Kidney (tissue), 14 donors: ENCODE data around the gene NBEAL2. TPM values are rescaled to one million over a fixed set of nuclear protein-coding genes. Genes with fewer than 3 reads are reported as not detected.
A peak's percentile ranks its signal among the peaks of the same experiment; 100 is the strongest.

Source experiments
- DNase-seq, 5 donors: peaks; one replicate each; pipeline ENCODE4 v3.0.0-alpha.2; 2013 to 2020
- FAIRE-seq: peaks from 2 replicates; lab custom pipeline; 2012; peaks lifted over from hg19 to GRCh38; lab: Jason Lieb, UNC
- H3K27ac ChIP-seq, 2 donors: one replicate each; pipeline ENCODE4 v1.7.0; 2013; ENCODE audit warnings: low read depth in 2 of 2, low read length in 2 of 2, inconsistent platforms in 1 of 2
- H3K27me3 ChIP-seq: one replicate; pipeline ENCODE4 v1.7.1; 2013; ENCODE audit warnings: low read length, inconsistent platforms; ENCODE audit not compliant: control insufficient read depth, insufficient read depth
- H3K36me3 ChIP-seq, 3 donors: one replicate each; pipeline versions ENCODE4 v1.7.0 to v1.7.1; 2013; ENCODE audit warnings: low read length in 3 of 3, control low read depth in 1 of 3, inconsistent platforms in 1 of 3; ENCODE audit not compliant: insufficient read depth in 3 of 3, control insufficient read depth in 2 of 3
- H3K4me1 ChIP-seq, 3 donors: one replicate each; pipeline versions ENCODE4 v1.7.0 to v1.7.1; 2013; ENCODE audit warnings: low read length in 3 of 3, inconsistent platforms in 1 of 3, low read depth in 1 of 3; ENCODE audit not compliant: control insufficient read depth in 2 of 3, insufficient read depth in 2 of 3
- H3K4me3 ChIP-seq, 3 donors: one replicate each; pipeline versions ENCODE4 v1.7.0 to v1.8.1; 2013; ENCODE audit warnings: low read length in 3 of 3, control low read depth in 1 of 3, inconsistent platforms in 1 of 3
- H3K9ac ChIP-seq, 3 donors: one replicate each; pipeline versions ENCODE4 v1.7.0 to v1.7.1; 2013; ENCODE audit warnings: low read length in 3 of 3, control low read depth in 1 of 3, inconsistent platforms in 1 of 3
- H3K9me3 ChIP-seq, 3 donors: one replicate each; pipeline versions ENCODE4 v1.7.0 to v1.7.1; 2013; ENCODE audit warnings: low read length in 3 of 3, control low read depth in 1 of 3, inconsistent platforms in 1 of 3; ENCODE audit not compliant: control insufficient read depth in 2 of 3, insufficient read depth in 1 of 3
- CTCF ChIP-seq: IDR thresholded peaks from 3 replicates; pipeline ENCODE4 v1.5.1; 2012; ENCODE audit warnings: mild to moderate bottlenecking, moderate library complexity, borderline replicate concordance; ENCODE audit not compliant: insufficient read depth; ENCODE audit errors: extremely low read depth
- intact Hi-C: fragments of 100-400 bp; cut with DNase I; formaldehyde crosslinking; loops from one replicate; pipeline ENCODE4 v1.11.1; 2022
- polyA plus RNA-seq: library from polyadenylated mRNA; stranded (reverse); fragments of 350-450 nt; fragmentation: Illumina TruSeq; extraction: RNeasy Lipid Tissue Mini Kit (QIAGEN cat#74804); gene quantifications from one replicate; pipeline ENCODE4 v1.2.3, GENCODE V29; 2014; ENCODE audit warnings: low read depth, low replicate concordance; ENCODE audit not compliant: insufficient read depth
- total RNA-seq: library from RNA; stranded (reverse); fragmentation: NEBNext Ultra II Directional; extraction: Animal tissue kit (Norgen Biotek cat#: 25700); gene quantifications from one replicate; pipeline ENCODE4 v1.2.1, GENCODE V29; 2021
- donor health status: control.
- donor health status: control.
- donor health status: control.
- donor health status: control.
- donor health status: control.
- donor health status: DM: yes; HTN: yes; CAD: no.
- donor health status: Normal renal cell carcinoma (clear cell type).

NBEAL2 gene
- total and polyA plus RNA-seq, 2 donors from 2014 or later: 25.7 to 82.8 TPM

- Histone ChIP-seq H3K27me3 (no peaks in the 10 kb centered on the region), H3K4me3 (no peak overlapping the region), H3K9me3 (no peaks in the 10 kb centered on the region), H3K27ac (no peak overlapping the region), H3K9ac (no peak overlapping the region), H3K36me3 (peaks cover 0 to 24% (median 14%) of the 10 kb centered on the region in 3 donors), H3K4me1 (peaks cover 0 to 6% (median 0%) of the 10 kb centered on the region in 3 donors)
- FAIRE-seq (no peak), DNase-seq (peak in 1 of 5 donors; percentile 51)
- intact Hi-C loops: no loop called here
- TF ChIP-seq CTCF: no peak
These were observed 26.7 kb downstream of the NBEAL2 start for GRCh38 chr3:47006145-47006651.

GRCh38 chr3:47007001-47007400 is 27.5 kb downstream of the NBEAL2 start:
- DNase-seq (peak in 1 of 5 donors; percentile 38), FAIRE-seq (no peak)
- intact Hi-C loops: no loop called here
- Histone ChIP-seq H3K27me3 (no peaks in the 10 kb centered on the region), H3K9me3 (no peaks in the 10 kb centered on the region), H3K4me3 (no peak overlapping the region), H3K9ac (no peak overlapping the region), H3K4me1 (peaks cover 0 to 6% (median 0%) of the 10 kb centered on the region in 3 donors), H3K36me3 (peaks cover 0 to 16% (median 10%) of the 10 kb centered on the region in 3 donors), H3K27ac (no peak overlapping the region)
- TF ChIP-seq CTCF: no peak

- DNase-seq (peak in 2 of 5 donors; percentile 46 to 77), FAIRE-seq (no peak)
- Histone ChIP-seq H3K4me1 (peaks cover 0 to 6% (median 0%) of the 10 kb centered on the region in 3 donors), H3K4me3 (no peak overlapping the region), H3K9me3 (no peaks in the 10 kb centered on the region), H3K27ac (no peak overlapping the region), H3K36me3 (peaks cover 0 to 14% (median 10%) of the 10 kb centered on the region in 3 donors), H3K27me3 (no peaks in the 10 kb centered on the region), H3K9ac (no peak overlapping the region)
- no peak for TF ChIP-seq CTCF
- intact Hi-C loops: no loop called here
These were observed 28.2 kb downstream of the NBEAL2 start for GRCh38 chr3:47007482-47008233.
